Type B pancreatic cell (in vitro differentiated cells): ENCODE measurements around the gene RUVBL2. TPM values are rescaled to one million over a fixed set of nuclear protein-coding genes. Genes with fewer than 3 reads are reported as not detected.
A peak's percentile ranks its signal among the peaks of the same experiment; 100 is the strongest.

Experiments used
- DNase-seq: peaks from one replicate; pipeline ENCODE4 v3.0.0; 2021; ENCODE audit warnings: mixed read lengths; ENCODE audit not compliant: unreplicated experiment; ENCODE audit errors: extremely low spot score
- H3K27ac Mint-ChIP-seq: 2 replicates; pipeline ENCODE4 v1.8.0; 2021; ENCODE audit warnings: mild to moderate bottlenecking, mixed read lengths
- H3K27me3 Mint-ChIP-seq: 2 replicates; pipeline ENCODE4 v1.8.0; 2021; ENCODE audit warnings: mixed read lengths
- H3K36me3 Mint-ChIP-seq: 2 replicates; pipeline ENCODE4 v1.8.0; 2021; ENCODE audit warnings: mixed read lengths
- H3K4me1 Mint-ChIP-seq: one replicate; pipeline ENCODE4 v1.8.0; 2021; ENCODE audit warnings: mixed read lengths; ENCODE audit not compliant: unreplicated experiment
- H3K4me3 Mint-ChIP-seq: 2 replicates; pipeline ENCODE4 v1.8.0; 2021; ENCODE audit warnings: mild to moderate bottlenecking, mixed read lengths
- H3K9me3 Mint-ChIP-seq: 2 replicates; pipeline ENCODE4 v1.8.0; 2021; ENCODE audit warnings: mixed read lengths
- total RNA-seq: library from RNA; stranded (reverse); gene quantifications from 2 replicates; pipeline ENCODE4 v1.2.1, GENCODE V29; 2021; ENCODE audit warnings: low replicate concordance
- TF ChIP-seq, protein P1 (sequence below): fragments of 200-600 bp; sonication (generic); conservative IDR thresholded peaks from 2 replicates; pipeline ENCODE4 v1.5.0; 2021; ENCODE audit warnings: antibody characterized with exemption, mild to moderate bottlenecking

The RUVBL2 gene
- total RNA-seq, 1 donor from 2014 or later, result 99.5 TPM

DNA sequence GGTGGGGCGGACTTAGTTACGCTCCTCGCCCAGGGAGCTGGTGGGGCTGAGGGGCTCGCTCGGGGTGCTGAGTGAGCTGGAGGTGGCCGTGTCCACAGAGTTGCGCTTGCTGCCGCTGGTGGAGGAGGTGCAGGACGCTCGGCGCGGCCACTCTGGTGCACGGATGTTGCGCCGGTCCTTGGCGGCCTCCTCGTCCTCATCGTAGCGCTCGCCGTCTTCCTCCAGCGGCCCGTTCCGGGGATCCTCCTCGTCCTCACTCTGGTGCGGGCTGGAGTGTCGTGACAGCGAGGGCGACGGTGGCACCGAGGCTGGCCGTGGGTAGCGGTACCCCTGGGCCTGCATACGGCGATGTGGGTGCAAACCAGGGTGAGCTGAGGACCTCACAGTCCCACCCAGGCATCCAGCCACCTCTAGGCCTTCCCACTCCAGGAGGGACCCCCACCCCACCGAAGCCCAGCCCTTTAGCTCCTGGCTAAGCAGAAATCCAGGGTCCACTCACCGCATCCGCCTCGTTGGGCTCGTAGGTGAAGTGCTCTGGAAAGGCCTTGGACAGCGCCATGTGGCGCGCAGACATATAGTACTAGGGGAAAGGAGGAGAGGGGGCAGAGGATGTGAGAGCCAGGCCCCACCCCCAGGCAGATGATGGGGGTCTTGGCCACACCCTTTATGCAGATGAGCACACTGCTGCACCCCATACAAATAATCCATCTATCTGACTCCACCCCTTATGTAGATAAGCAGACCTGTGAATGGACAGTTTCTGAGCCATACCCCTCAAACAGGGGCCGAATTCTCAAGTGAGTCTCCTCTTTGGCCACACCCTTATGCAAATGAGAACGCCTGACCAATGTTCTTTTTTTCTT is 24.2 kb upstream of the RUVBL2 start:
- H3K4me1 Mint-ChIP-seq, result peaks cover 13% of the 10 kb centered on the region
- H3K9me3 Mint-ChIP-seq, result no peaks in the 10 kb centered on the region
- TF ChIP-seq, protein P1, sequence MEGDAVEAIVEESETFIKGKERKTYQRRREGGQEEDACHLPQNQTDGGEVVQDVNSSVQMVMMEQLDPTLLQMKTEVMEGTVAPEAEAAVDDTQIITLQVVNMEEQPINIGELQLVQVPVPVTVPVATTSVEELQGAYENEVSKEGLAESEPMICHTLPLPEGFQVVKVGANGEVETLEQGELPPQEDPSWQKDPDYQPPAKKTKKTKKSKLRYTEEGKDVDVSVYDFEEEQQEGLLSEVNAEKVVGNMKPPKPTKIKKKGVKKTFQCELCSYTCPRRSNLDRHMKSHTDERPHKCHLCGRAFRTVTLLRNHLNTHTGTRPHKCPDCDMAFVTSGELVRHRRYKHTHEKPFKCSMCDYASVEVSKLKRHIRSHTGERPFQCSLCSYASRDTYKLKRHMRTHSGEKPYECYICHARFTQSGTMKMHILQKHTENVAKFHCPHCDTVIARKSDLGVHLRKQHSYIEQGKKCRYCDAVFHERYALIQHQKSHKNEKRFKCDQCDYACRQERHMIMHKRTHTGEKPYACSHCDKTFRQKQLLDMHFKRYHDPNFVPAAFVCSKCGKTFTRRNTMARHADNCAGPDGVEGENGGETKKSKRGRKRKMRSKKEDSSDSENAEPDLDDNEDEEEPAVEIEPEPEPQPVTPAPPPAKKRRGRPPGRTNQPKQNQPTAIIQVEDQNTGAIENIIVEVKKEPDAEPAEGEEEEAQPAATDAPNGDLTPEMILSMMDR, result no peak
- H3K36me3 Mint-ChIP-seq, result peaks cover 23% of the 10 kb centered on the region
- H3K27ac Mint-ChIP-seq, result no peak overlapping the region
- no peak overlapping the region for H3K4me3 Mint-ChIP-seq
- no peak for DNase-seq
- H3K27me3 Mint-ChIP-seq, result peaks cover 3% of the 10 kb centered on the region

DNA sequence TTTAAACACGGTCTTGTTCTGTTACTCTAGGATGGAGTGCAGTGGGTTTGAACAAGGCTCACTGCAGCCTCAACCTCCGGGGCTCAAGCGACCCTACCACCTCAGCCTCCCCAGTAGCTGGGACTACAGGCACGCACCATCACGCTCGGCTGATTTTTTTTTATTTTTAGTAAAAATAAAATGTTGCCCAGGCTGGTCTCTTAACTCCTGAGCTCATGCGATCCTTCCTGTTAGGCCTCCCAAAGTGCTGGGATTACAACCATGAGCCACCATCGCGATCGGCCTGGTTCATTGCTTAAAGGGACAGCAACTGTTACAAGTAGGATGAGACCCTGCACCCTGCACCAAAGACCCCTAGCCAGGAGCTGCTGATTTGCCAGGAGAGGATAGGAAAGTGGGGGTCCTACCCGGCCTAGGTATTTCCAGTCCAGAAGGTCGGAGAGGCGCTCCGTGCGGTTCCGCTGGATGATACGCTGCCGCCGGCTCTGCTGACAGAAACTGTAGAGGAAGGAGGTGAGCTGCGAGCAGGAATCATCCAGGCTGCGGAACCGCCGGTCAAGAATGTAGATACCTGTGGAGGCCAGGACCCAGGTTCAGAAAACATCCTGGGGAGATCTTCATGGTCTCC is 23.4 kb upstream of the RUVBL2 start:
- TF ChIP-seq, protein P1, result no peak
- DNase-seq, result no peak
- Mint-ChIP-seq H3K9me3 (no peaks in the 10 kb centered on the region), H3K27me3 (peaks cover 1% of the 10 kb centered on the region), H3K27ac (no peak overlapping the region), H3K4me3 (no peak overlapping the region), H3K36me3 (peaks cover 23% of the 10 kb centered on the region), H3K4me1 (peaks cover 10% of the 10 kb centered on the region)

DNA sequence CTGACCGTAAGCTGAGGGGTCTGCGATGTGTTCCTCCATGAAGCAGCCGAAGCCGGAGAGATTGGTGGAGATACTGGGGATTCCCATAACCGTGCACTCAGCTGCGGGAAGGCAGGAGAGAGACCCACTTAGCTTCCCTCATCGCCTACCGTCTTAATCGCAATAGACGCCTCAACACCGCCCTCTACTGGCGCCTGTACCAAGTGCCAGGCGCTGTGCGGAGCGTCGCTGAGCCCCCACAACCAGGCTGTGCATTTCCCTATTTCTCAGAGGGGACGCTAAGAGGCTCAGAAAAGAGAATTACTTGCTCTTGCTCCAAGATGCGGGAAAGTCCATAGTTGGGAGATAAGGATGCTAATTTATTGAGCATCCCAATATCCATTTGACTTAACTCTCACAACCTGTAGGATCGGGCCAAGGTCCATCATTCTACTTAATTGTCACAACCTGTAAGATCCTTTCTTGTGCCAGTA is 22.7 kb upstream of the RUVBL2 start:
- no peak overlapping the region for H3K4me3 Mint-ChIP-seq
- no peaks in the 10 kb centered on the region for H3K9me3 Mint-ChIP-seq
- H3K4me1 Mint-ChIP-seq, result peaks cover 8% of the 10 kb centered on the region
- TF ChIP-seq, protein P1, result peak; percentile 96
- H3K27ac Mint-ChIP-seq, result peak overlapping the region; percentile 10
- peaks cover 19% of the 10 kb centered on the region for H3K36me3 Mint-ChIP-seq
- no peaks in the 10 kb centered on the region for H3K27me3 Mint-ChIP-seq
- DNase-seq, result peak; percentile 84

DNA sequence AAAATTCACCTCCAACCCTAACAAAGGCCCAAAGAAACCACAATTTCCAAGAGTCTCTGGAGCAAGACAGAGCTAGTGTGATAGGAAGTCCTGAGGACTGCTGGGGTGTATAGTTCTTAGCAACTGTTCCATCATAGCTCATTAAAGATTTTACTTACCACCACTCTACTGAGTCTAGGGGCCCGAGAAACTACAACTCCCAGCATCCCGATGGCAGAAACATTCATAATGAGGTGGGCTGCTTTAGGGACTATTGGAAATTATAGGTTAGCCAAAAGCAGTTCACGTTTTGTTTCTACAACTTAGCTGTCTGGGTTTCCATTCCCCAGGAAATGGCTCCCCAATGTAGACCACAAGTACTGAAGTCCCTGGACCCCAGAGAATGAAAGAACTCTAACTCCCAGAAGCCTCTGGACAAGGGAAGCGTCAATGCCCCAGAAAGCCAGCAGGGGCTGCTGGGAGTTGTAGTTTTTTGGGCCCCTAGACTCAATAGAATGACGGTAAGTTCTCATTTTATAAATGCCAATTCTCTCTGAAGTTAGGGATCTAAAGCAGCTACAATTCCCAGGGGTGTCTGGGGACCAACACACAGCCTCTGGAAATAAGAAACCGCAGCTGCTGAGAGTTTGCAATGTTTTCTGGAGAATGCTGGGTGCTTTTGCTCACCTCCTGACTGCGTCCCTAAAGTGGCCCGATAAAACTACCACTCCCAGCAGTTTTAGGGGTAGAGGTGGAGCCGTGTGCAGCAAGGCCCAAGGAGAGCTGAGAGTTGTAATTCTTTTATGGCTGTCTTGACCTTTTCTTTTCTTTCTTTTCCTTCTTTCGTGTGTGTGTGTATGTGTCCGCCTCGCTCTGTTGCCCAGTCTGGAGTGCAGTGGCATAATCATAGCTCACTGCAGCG is 17.5 kb upstream of the RUVBL2 start:
- DNase-seq, result no peak
- H3K4me3 Mint-ChIP-seq, result no peak overlapping the region
- H3K36me3 Mint-ChIP-seq, result peaks cover 15% of the 10 kb centered on the region
- H3K27ac Mint-ChIP-seq, result no peak overlapping the region
- TF ChIP-seq, protein P1, result no peak
- H3K9me3 Mint-ChIP-seq, result no peaks in the 10 kb centered on the region
- H3K4me1 Mint-ChIP-seq, result peaks cover 5% of the 10 kb centered on the region
- no peaks in the 10 kb centered on the region for H3K27me3 Mint-ChIP-seq

DNA sequence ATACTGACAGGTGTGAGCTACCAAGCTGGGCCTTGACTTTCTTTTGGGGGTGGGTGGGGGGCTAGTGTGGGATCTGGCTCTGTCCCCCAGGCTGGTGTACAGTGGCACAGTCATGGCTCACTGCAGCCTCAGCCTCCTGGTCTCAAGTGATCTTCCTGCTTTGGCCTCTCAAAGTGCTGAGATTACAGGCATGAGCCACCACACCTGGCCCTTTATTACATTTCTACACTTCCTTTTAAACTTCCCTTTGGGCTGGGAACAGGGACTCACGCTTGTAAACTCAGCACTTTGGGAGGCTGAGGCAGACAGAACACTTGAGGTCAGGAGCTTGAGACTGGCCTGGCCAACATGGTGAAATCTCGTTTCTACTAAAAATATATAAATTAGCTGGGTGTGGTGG is 16.6 kb upstream of the RUVBL2 start:
- Mint-ChIP-seq H3K9me3 (no peaks in the 10 kb centered on the region), H3K36me3 (peaks cover 16% of the 10 kb centered on the region), H3K4me1 (peaks cover 5% of the 10 kb centered on the region), H3K27me3 (no peaks in the 10 kb centered on the region), H3K27ac (no peak overlapping the region), H3K4me3 (no peak overlapping the region)
- TF ChIP-seq, protein P1, result no peak
- no peak for DNase-seq
